GM12878 (cell line): ENCODE measurements around the gene HPSE2.

Source experiments
- CTCF ChIP-seq, 3 experiments: IDR thresholded peaks in 2 of 3; conservative IDR thresholded peaks in 1 of 3; 2 replicates each; pipeline ENCODE4 v1.5.1; 2011; ENCODE audit warnings: low read depth in 3 of 3, low read length in 3 of 3, mild to moderate bottlenecking in 3 of 3, control low read depth in 2 of 3, moderate library complexity in 2 of 3, inconsistent platforms in 1 of 3, mixed read lengths in 1 of 3; ENCODE audit not compliant: control insufficient read depth in 2 of 3, insufficient read depth in 1 of 3; ENCODE audit errors: extremely low read depth in 1 of 3
- DPF2 ChIP-seq: fragments of 450-650 bp; IDR thresholded peaks from 2 replicates; pipeline ENCODE4 v1.6.1; 2017; ENCODE audit warnings: mild to moderate bottlenecking
- HDAC6 ChIP-seq: fragments of 200-600 bp; sonication (generic); IDR thresholded peaks from one replicate; pipeline ENCODE4 v1.8.0; 2017; ENCODE audit warnings: antibody characterized with exemption; ENCODE audit not compliant: unreplicated experiment
- POLR2A ChIP-seq: IDR thresholded peaks from 2 replicates; pipeline ENCODE4 v1.6.1; 2011; ENCODE audit warnings: low read depth, mild to moderate bottlenecking, low read length
- POLR2AphosphoS5 ChIP-seq: IDR thresholded peaks from 2 replicates; pipeline ENCODE4 v1.6.1; 2011; ENCODE audit warnings: mild to moderate bottlenecking, low read length, inconsistent platforms
- SIN3A ChIP-seq: IDR thresholded peaks from 2 replicates; pipeline ENCODE4 v1.6.1; 2012; ENCODE audit warnings: low read depth, low read length, improper control_type of control experiment
- SKIL ChIP-seq: fragments of 450-650 bp; IDR thresholded peaks from 2 replicates; pipeline ENCODE4 v1.6.1; 2017; ENCODE audit warnings: mild to moderate bottlenecking, low read depth, inconsistent platforms; ENCODE audit not compliant: poor library complexity, severe bottlenecking

- no peak for TF ChIP-seq POLR2A
- TF ChIP-seq HDAC6: no peak
- no peak for TF ChIP-seq CTCF (IDR thresholded peaks at IDR 0.05 in 2 of 3, conservative IDR thresholded peaks at IDR 0.05 in 1 of 3; ENCODE audit: control insufficient read depth in 2 of 3, extremely low read depth in 1 of 3, insufficient read depth in 1 of 3, low read depth in 3 of 3, low read length in 3 of 3)
- TF ChIP-seq SIN3A: no peak
- TF ChIP-seq DPF2: no peak
- TF ChIP-seq SKIL: no peak
- no peak for TF ChIP-seq POLR2AphosphoS5
These were observed 803.3 kb downstream of the HPSE2 start for GRCh38 chr10:98432330-98432729.
